Right lobe of liver (tissue), 4 donors: Measurements from ENCODE around the gene TRIP12.

Experiments
- CTCF ChIP-seq, 4 donors: fragments of 200-600 bp in 3 of 4; fragments of 450-650 bp in 1 of 4; IDR thresholded peaks; one replicate each; pipeline versions ENCODE4 v1.5.1 to v1.8.0; 2016 to 2022; ENCODE audit warnings: antibody characterized with exemption in 4 of 4, mild to moderate bottlenecking in 2 of 4
- POLR2A ChIP-seq: fragments of 450-650 bp; IDR thresholded peaks from one replicate; pipeline ENCODE4 v1.6.1; 2017; ENCODE audit warnings: antibody characterized with exemption, mild to moderate bottlenecking
- donor health status: DM: no; HTN: no; CAD: no.
- donor health status: DM: no; HTN: no; CAD: no.
- donor health status: DM: no; HTN: yes; CAD: no.

DNA sequence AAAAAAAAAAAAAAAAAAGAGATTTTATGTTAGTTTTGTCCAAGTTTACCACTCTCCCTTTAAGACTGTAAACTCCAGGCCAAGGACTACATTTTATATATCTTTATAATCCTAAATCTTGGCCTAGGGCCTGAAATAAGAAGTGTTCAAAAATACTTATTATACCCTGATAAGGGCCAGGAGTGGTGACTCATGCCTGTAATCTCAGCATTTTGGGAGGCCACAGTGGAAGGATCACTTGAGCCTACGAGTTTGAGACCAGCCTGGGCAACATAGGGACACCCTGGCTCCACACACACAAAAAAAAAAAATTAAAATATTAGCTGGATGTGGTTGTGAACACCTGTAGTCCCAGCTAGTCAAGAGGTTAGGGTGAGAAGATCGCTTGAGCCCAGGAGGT, 12.7 kb downstream of the TRIP12 start:
- no peak for TF ChIP-seq CTCF (IDR thresholded peaks at IDR 0.05)
- TF ChIP-seq POLR2A, result no peak
